Measurements from ENCODE around the gene RAP1GAP. TPM values are rescaled to one million over a fixed set of nuclear protein-coding genes. Genes with fewer than 3 reads are reported as not detected.

Gene RAP1GAP
- total and polyA plus RNA-seq, 2 of the 13 experiments (the other 11 are each of a cell fraction or from before 2014, with no cell fraction given): 11.9 to 37.5 TPM

DNA sequence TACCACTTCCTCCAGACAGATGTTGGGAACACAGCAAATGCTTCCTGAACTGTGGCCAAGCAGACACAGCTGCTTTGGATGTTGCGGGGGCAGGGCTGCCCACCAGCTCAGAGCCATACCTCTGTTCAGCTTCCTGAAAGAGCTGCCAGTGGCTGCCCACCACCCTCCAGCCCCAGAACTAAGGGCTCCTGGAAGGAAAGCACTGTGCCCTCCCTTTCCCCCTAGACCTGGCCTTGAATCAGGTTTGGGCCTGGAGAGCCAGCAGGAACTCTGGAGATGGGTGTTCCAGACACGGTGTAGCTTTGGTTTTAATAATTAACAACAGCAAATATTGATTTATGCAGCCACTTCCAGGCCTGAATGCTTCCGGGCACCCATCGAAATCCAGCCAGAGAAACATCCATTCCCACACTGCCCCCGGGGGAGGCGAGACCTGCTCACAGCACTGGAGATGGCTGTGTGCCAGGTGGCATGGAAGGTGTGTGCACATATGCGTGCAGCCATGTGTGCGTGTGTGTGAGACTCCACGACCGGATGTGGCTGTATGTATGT is 45.7 kb downstream of the RAP1GAP start (continued):
- TF ChIP-seq ZNF367 (CRISPR knock-in tag; IDR thresholded peaks at IDR 0.05; ENCODE audit: borderline replicate concordance) (no peak), GABPB1 (CRISPR knock-in tag; IDR thresholded peaks at IDR 0.05) (peak; percentile 70), CREB1 (IDR thresholded peaks at IDR 0.05) (no peak), CREB1 (CRISPR knock-in tag; IDR thresholded peaks at IDR 0.05) (peak; percentile 72)
- TF ChIP-seq, protein P1, sequence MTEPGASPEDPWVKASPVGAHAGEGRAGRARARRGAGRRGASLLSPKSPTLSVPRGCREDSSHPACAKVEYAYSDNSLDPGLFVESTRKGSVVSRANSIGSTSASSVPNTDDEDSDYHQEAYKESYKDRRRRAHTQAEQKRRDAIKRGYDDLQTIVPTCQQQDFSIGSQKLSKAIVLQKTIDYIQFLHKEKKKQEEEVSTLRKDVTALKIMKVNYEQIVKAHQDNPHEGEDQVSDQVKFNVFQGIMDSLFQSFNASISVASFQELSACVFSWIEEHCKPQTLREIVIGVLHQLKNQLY (CRISPR knock-in tag; IDR thresholded peaks at IDR 0.05): peak; percentile 71
- TF ChIP-seq, protein P2, sequence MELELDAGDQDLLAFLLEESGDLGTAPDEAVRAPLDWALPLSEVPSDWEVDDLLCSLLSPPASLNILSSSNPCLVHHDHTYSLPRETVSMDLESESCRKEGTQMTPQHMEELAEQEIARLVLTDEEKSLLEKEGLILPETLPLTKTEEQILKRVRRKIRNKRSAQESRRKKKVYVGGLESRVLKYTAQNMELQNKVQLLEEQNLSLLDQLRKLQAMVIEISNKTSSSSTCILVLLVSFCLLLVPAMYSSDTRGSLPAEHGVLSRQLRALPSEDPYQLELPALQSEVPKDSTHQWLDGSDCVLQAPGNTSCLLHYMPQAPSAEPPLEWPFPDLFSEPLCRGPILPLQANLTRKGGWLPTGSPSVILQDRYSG (CRISPR knock-in tag; IDR thresholded peaks at IDR 0.05): no peak
- TF ChIP-seq, protein P3, sequence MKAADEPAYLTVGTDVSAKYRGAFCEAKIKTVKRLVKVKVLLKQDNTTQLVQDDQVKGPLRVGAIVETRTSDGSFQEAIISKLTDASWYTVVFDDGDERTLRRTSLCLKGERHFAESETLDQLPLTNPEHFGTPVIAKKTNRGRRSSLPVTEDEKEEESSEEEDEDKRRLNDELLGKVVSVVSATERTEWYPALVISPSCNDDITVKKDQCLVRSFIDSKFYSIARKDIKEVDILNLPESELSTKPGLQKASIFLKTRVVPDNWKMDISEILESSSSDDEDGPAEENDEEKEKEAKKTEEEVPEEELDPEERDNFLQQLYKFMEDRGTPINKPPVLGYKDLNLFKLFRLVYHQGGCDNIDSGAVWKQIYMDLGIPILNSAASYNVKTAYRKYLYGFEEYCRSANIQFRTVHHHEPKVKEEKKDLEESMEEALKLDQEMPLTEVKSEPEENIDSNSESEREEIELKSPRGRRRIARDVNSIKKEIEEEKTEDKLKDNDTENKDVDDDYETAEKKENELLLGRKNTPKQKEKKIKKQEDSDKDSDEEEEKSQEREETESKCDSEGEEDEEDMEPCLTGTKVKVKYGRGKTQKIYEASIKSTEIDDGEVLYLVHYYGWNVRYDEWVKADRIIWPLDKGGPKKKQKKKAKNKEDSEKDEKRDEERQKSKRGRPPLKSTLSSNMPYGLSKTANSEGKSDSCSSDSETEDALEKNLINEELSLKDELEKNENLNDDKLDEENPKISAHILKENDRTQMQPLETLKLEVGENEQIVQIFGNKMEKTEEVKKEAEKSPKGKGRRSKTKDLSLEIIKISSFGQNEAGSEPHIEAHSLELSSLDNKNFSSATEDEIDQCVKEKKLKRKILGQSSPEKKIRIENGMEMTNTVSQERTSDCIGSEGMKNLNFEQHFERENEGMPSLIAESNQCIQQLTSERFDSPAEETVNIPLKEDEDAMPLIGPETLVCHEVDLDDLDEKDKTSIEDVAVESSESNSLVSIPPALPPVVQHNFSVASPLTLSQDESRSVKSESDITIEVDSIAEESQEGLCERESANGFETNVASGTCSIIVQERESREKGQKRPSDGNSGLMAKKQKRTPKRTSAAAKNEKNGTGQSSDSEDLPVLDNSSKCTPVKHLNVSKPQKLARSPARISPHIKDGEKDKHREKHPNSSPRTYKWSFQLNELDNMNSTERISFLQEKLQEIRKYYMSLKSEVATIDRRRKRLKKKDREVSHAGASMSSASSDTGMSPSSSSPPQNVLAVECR (CRISPR knock-in tag; IDR thresholded peaks at IDR 0.05; ENCODE audit: borderline replicate concordance): peak; percentile 29; the same call in 1 of the 2 replicates
- TF ChIP-seq, protein P4, sequence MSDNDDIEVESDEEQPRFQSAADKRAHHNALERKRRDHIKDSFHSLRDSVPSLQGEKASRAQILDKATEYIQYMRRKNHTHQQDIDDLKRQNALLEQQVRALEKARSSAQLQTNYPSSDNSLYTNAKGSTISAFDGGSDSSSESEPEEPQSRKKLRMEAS (IDR thresholded peaks at IDR 0.05): peak; percentile 83
- TF ChIP-seq, protein P5, sequence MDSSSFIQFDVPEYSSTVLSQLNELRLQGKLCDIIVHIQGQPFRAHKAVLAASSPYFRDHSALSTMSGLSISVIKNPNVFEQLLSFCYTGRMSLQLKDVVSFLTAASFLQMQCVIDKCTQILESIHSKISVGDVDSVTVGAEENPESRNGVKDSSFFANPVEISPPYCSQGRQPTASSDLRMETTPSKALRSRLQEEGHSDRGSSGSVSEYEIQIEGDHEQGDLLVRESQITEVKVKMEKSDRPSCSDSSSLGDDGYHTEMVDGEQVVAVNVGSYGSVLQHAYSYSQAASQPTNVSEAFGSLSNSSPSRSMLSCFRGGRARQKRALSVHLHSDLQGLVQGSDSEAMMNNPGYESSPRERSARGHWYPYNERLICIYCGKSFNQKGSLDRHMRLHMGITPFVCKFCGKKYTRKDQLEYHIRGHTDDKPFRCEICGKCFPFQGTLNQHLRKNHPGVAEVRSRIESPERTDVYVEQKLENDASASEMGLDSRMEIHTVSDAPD (CRISPR knock-in tag; IDR thresholded peaks at IDR 0.05): peak; percentile 61; the same call in 1 of the 2 replicates
- TF ChIP-seq, protein P6, sequence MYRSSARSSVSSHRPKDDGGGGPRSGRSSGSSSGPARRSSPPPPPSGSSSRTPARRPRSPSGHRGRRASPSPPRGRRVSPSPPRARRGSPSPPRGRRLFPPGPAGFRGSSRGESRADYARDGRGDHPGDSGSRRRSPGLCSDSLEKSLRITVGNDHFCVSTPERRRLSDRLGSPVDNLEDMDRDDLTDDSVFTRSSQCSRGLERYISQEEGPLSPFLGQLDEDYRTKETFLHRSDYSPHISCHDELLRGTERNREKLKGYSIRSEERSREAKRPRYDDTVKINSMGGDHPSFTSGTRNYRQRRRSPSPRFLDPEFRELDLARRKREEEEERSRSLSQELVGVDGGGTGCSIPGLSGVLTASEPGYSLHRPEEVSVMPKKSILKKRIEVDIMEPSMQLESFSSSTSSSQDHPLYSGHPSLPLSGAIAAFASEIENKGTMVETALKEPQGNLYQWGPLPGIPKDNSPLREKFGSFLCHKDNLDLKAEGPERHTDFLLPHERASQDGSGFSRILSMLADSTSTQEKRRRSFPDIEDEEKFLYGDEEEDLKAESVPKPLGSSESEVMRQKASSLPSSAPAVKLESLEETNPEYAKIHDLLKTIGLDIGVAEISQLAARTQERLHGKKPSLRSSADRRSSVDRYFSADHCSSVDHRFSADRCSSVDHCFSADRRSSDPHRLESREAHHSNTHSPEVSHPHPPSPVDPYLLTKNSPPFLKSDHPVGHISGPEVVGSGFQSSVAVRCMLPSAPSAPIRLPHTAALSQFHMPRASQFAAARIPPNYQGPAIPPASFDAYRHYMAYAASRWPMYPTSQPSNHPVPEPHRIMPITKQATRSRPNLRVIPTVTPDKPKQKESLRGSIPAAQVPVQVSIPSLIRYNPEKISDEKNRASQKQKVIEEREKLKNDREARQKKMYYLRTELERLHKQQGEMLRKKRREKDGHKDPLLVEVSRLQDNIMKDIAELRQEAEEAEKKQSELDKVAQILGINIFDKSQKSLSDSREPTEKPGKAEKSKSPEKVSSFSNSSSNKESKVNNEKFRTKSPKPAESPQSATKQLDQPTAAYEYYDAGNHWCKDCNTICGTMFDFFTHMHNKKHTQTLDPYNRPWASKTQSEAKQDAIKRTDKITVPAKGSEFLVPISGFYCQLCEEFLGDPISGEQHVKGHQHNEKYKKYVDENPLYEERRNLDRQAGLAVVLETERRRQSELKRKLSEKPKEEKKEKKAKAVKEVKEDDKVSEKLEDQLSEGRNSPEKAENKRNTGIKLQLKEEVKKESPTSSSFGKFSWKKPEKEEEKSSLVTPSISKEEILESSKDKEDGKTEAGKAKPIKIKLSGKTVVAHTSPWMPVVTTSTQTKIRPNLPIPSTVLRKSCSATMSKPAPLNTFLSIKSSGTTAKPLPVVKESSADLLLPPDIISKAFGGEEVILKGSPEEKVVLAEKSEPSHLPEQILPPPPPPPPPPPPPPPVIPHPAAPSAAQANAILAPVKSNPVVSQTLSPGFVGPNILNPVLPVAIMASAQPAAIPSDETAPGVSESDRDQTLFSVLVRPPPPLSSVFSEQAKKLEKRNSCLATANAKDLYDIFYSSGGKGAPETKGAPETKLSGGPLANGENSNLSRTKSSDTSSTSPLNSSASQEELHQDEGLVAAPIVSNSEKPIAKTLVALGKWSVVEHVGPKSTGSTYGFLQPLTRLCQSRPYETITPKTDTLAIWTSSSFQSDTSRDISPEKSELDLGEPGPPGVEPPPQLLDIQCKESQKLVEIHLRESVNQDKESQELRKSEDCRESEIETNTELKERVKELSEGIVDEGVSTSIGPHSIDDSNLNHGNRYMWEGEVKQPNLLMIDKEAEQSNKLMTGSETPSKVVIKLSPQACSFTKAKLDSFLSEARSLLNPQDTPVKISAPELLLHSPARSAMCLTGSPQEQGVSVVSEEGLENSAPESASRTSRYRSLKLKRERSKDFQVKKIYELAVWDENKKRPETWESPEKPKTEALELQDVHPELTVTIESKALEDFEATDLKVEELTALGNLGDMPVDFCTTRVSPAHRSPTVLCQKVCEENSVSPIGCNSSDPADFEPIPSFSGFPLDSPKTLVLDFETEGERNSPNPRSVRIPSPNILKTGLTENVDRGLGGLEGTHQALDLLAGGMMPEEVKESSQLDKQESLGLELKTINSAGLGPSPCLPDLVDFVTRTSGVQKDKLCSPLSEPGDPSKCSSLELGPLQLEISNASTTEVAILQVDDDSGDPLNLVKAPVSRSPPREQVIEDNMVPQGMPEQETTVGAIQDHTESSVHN (CRISPR knock-in tag; IDR thresholded peaks at IDR 0.05): 0 out of 2 replicates have a peak, but pooled peaks have one; percentile 72

Data from HepG2 (cell line).